Type B pancreatic cell (in vitro differentiated cells): ENCODE measurements around the gene RNF13. TPM values are rescaled to one million over a fixed set of nuclear protein-coding genes. Genes with fewer than 3 reads are reported as not detected.

Experiments
- DNase-seq: peaks from one replicate; pipeline ENCODE4 v3.0.0; 2021; ENCODE audit warnings: mixed read lengths; ENCODE audit not compliant: unreplicated experiment; ENCODE audit errors: extremely low spot score
- H3K27ac Mint-ChIP-seq: 2 replicates; pipeline ENCODE4 v1.8.0; 2021; ENCODE audit warnings: mild to moderate bottlenecking, mixed read lengths
- H3K27me3 Mint-ChIP-seq: 2 replicates; pipeline ENCODE4 v1.8.0; 2021; ENCODE audit warnings: mixed read lengths
- H3K36me3 Mint-ChIP-seq: 2 replicates; pipeline ENCODE4 v1.8.0; 2021; ENCODE audit warnings: mixed read lengths
- H3K4me1 Mint-ChIP-seq: one replicate; pipeline ENCODE4 v1.8.0; 2021; ENCODE audit warnings: mixed read lengths; ENCODE audit not compliant: unreplicated experiment
- H3K4me3 Mint-ChIP-seq: 2 replicates; pipeline ENCODE4 v1.8.0; 2021; ENCODE audit warnings: mild to moderate bottlenecking, mixed read lengths
- H3K9me3 Mint-ChIP-seq: 2 replicates; pipeline ENCODE4 v1.8.0; 2021; ENCODE audit warnings: mixed read lengths
- CTCF ChIP-seq: fragments of 200-600 bp; sonication (generic); conservative IDR thresholded peaks from 2 replicates; pipeline ENCODE4 v1.5.0; 2021; ENCODE audit warnings: antibody characterized with exemption, mild to moderate bottlenecking
- total RNA-seq: library from RNA; stranded (reverse); gene quantifications from 2 replicates; pipeline ENCODE4 v1.2.1, GENCODE V29; 2021; ENCODE audit warnings: low replicate concordance

The RNF13 gene
- total RNA-seq, 1 donor from 2014 or later = 40.6 TPM

- peaks cover 13% of the 10 kb centered on the region for H3K36me3 Mint-ChIP-seq
- H3K27ac Mint-ChIP-seq = no peak overlapping the region
Observed at GRCh38 chr3:149843502-149843901, 30.5 kb downstream of the RNF13 start.

GRCh38 chr3:149844091-149844490 lies 31.1 kb downstream of the RNF13 start:
- peaks cover 5% of the 10 kb centered on the region for H3K9me3 Mint-ChIP-seq
- H3K4me3 Mint-ChIP-seq = no peak overlapping the region
- peaks cover 19% of the 10 kb centered on the region for H3K4me1 Mint-ChIP-seq
- H3K27me3 Mint-ChIP-seq = no peaks in the 10 kb centered on the region
- DNase-seq = no peak
- no peak for TF ChIP-seq CTCF
- H3K36me3 Mint-ChIP-seq = peaks cover 15% of the 10 kb centered on the region
- no peak overlapping the region for H3K27ac Mint-ChIP-seq

More at GRCh38 chr3:149843502-149843901, 30.5 kb downstream of the RNF13 start:
- no peak for TF ChIP-seq CTCF
- Mint-ChIP-seq H3K4me1 (peaks cover 19% of the 10 kb centered on the region), H3K9me3 (peaks cover 5% of the 10 kb centered on the region), H3K4me3 (no peak overlapping the region), H3K27me3 (no peaks in the 10 kb centered on the region)
- DNase-seq = no peak

GRCh38 chr3:149845570-149846244 lies 32.7 kb downstream of the RNF13 start:
- Mint-ChIP-seq H3K36me3 (peaks cover 23% of the 10 kb centered on the region), H3K4me3 (no peak overlapping the region), H3K27me3 (no peaks in the 10 kb centered on the region), H3K27ac (no peak overlapping the region), H3K9me3 (no peaks in the 10 kb centered on the region), H3K4me1 (peaks cover 19% of the 10 kb centered on the region)
- no peak for TF ChIP-seq CTCF
- no peak for DNase-seq

- Mint-ChIP-seq H3K4me1 (peaks cover 15% of the 10 kb centered on the region), H3K9me3 (no peaks in the 10 kb centered on the region), H3K27me3 (no peaks in the 10 kb centered on the region), H3K27ac (no peak overlapping the region), H3K36me3 (peaks cover 25% of the 10 kb centered on the region), H3K4me3 (no peak overlapping the region)
- no peak for DNase-seq
- TF ChIP-seq CTCF = no peak
Observed at GRCh38 chr3:149848238-149848637, 35.2 kb downstream of the RNF13 start.

GRCh38 chr3:149848688-149849087 lies 35.7 kb downstream of the RNF13 start:
- Mint-ChIP-seq H3K4me3 (no peak overlapping the region), H3K27me3 (no peaks in the 10 kb centered on the region), H3K27ac (no peak overlapping the region), H3K4me1 (peaks cover 12% of the 10 kb centered on the region), H3K9me3 (no peaks in the 10 kb centered on the region), H3K36me3 (peaks cover 26% of the 10 kb centered on the region)
- no peak for DNase-seq
- no peak for TF ChIP-seq CTCF
